Brain microvascular endothelial cell (primary cell): ENCODE measurements around the gene TFIP11.

ENCODE experiments used
- DNase-seq: peaks from one replicate; pipeline ENCODE4 v3.0.0-alpha.2; 2020
- H3K27ac ChIP-seq: fragments of 250-450 bp; sonication (Bioruptor Pico); 2 replicates; pipeline ENCODE4 v1.5.1; 2020; ENCODE audit warnings: mild to moderate bottlenecking, moderate library complexity
- H3K27me3 ChIP-seq: fragments of 250-450 bp; sonication (Bioruptor Pico); replicated peaks from 2 replicates; pipeline ENCODE4 v1.5.1; 2020; ENCODE audit warnings: mild to moderate bottlenecking
- H3K36me3 ChIP-seq: fragments of 250-450 bp; sonication (Bioruptor Pico); replicated peaks from 2 replicates; pipeline ENCODE4 v1.5.1; 2020; ENCODE audit warnings: mild to moderate bottlenecking
- H3K4me3 ChIP-seq: 2 replicates; pipeline ENCODE4 v1.5.1; 2011; ENCODE audit warnings: low read depth, mild to moderate bottlenecking, control low read depth, low read length, moderate library complexity
- in situ Hi-C: cut with HindIII; loops from 2 replicates; pipeline ENCODE4 v1.10.0; 2017; ENCODE audit warnings: low sequenced_read_pairs, low pct_ligation_motif_present
- TF ChIP-seq, protein P1 (sequence below): IDR thresholded peaks from 2 replicates; pipeline ENCODE4 v1.5.1; 2011; ENCODE audit warnings: low read depth, mild to moderate bottlenecking, moderate library complexity, low read length, control low read depth, inconsistent platforms; ENCODE audit errors: missing control alignments

Gene TFIP11

DNA sequence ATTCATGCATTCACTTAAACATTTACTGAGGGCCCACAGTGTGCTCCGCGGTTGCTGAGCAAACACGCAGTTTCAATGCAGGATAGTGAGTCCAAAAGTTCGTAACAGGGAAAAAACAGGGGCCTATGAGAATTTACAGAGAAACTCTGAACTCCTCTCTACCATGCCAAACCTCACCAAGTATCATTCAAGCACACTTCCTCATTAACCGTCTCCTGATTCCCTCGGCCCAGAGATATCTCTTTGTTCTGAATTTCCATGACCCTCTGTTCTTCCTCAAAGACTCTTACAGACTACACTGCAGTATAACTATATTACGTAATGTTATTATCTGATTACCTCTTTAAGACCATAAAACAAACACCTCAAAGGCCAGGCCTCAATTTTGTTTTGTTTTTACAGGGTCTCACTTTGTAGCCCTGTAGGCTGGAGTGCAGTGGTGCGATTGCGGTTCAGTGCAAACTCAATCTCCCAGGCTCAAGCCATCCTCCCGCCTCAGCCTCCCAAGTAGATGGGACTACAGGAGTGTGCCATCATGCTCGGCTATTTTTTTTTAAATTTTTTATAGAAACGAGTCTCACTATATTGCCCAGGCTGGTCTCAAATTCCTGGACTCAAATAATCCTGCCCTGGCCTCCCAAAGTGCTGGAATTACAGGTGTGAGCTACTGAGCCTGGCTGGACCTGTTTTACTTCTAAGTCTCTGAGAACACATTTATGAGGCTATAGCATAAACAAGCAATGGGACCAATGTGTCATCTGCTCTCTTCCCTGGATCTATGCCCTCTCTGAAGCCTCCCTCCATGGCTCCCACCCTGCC lies 32.3 kb downstream of the TFIP11 start:
- Histone ChIP-seq H3K36me3 (peaks cover 2% of the 10 kb centered on the region), H3K27ac (no peak overlapping the region), H3K4me3 (no peak overlapping the region), H3K27me3 (no peaks in the 10 kb centered on the region)
- TF ChIP-seq, protein P1, sequence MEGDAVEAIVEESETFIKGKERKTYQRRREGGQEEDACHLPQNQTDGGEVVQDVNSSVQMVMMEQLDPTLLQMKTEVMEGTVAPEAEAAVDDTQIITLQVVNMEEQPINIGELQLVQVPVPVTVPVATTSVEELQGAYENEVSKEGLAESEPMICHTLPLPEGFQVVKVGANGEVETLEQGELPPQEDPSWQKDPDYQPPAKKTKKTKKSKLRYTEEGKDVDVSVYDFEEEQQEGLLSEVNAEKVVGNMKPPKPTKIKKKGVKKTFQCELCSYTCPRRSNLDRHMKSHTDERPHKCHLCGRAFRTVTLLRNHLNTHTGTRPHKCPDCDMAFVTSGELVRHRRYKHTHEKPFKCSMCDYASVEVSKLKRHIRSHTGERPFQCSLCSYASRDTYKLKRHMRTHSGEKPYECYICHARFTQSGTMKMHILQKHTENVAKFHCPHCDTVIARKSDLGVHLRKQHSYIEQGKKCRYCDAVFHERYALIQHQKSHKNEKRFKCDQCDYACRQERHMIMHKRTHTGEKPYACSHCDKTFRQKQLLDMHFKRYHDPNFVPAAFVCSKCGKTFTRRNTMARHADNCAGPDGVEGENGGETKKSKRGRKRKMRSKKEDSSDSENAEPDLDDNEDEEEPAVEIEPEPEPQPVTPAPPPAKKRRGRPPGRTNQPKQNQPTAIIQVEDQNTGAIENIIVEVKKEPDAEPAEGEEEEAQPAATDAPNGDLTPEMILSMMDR = no peak
- in situ Hi-C loops = no loop called here
- DNase-seq = no peak

DNA sequence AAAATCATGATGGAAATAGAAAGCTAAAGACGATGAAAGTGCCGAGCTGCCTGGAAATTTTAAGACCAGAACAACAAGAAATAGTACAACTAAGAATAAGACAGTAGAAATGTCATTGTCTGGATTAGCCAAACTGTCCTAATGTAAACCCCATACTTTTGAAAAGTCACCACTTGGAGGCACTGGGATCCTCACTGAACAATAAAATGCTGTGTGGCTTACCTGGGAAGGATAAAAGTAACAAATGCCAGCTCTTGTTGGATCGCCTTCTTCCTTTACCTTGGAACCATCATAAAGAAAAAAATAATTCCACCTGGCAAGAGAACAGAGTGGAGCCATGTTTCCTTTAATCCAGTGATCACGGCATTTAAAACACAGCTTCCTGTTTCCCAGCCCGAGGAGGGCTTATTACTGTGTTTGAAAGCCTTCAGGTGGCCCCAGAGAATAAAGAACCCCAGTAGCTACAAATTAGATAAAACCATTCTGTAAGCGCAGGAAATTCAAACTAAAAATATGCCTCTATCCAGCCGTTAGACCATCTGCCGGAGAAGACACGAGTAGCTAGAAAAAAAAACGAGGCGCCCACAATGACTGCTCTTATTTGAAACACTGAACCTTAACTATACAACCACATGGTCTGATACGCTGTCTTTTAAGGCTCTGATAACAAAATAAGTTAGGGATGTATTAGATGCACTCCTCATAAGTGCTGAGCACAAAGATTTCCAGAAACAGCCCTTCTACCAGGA lies 33.1 kb downstream of the TFIP11 start:
- H3K27ac ChIP-seq = no peak overlapping the region
- no peak overlapping the region for H3K4me3 ChIP-seq
- no peaks in the 10 kb centered on the region for H3K27me3 ChIP-seq
- H3K36me3 ChIP-seq = peaks cover 2% of the 10 kb centered on the region
- DNase-seq = no peak
- in situ Hi-C loops = no loop called here
- TF ChIP-seq, protein P1 = no peak

GRCh38 chr22:26477341-26477731 lies 34.9 kb downstream of the TFIP11 start:
- TF ChIP-seq, protein P1 = no peak
- in situ Hi-C loops = no loop called here
- Histone ChIP-seq H3K4me3 (no peak overlapping the region), H3K27ac (peak overlapping the region; percentile 72), H3K27me3 (no peaks in the 10 kb centered on the region), H3K36me3 (peaks cover 2% of the 10 kb centered on the region)
- peak; percentile 17 for DNase-seq

- no peaks in the 10 kb centered on the region for H3K27me3 ChIP-seq
- peak overlapping the region; percentile 72 for H3K27ac ChIP-seq
- DNase-seq = peak; percentile 69
- peaks cover 2% of the 10 kb centered on the region for H3K36me3 ChIP-seq
- TF ChIP-seq, protein P1 = no peak
- in situ Hi-C loops = no loop called here
- no peak overlapping the region for H3K4me3 ChIP-seq
Measured at GRCh38 chr22:26476705-26477340, 35.5 kb downstream of the TFIP11 start.

DNA sequence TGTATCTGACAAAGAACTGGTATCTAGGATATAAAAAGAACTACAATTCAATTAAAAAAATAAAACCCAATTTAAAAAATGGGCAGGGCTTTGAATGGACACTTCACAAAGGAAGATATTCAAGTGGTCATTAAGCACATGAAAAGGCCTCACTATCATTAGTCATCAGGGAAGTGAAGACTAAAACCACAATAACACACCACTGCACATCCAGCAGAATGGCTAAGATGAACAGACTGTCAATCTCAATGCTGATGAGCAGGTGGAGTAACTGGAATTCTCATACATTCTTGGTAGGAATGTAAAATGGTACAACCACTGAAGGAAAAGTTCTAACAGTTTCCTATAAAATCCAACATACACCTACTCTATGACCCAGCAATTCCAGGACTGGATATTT lies 37.6 kb downstream of the TFIP11 start:
- in situ Hi-C loops = no loop called here
- TF ChIP-seq, protein P1 = no peak
- Histone ChIP-seq H3K27ac (no peak overlapping the region), H3K27me3 (no peaks in the 10 kb centered on the region), H3K4me3 (no peak overlapping the region), H3K36me3 (peaks cover 12% of the 10 kb centered on the region)
- no peak for DNase-seq
